Sigmoid colon (tissue), 4 donors: Measurements from ENCODE around the gene COL25A1.

ENCODE experiments used
- CTCF ChIP-seq, 4 experiments: fragments of 450-650 bp in 3 of 4; fragments of 200-600 bp in 1 of 4; IDR thresholded peaks; one replicate each; pipeline ENCODE4 v1.5.1; 2016 to 2019; ENCODE audit warnings: antibody characterized with exemption in 4 of 4, mild to moderate bottlenecking in 3 of 4, moderate library complexity in 2 of 4
- EP300 ChIP-seq, 4 donors: sonication (generic); formaldehyde crosslinking; IDR thresholded peaks; one replicate each; pipeline ENCODE4 v1.6.1; 2017; ENCODE audit warnings: antibody characterized with exemption in 4 of 4
- POLR2A ChIP-seq, 2 donors: fragments of 450-650 bp; IDR thresholded peaks; one replicate each; pipeline ENCODE4 v1.6.1; 2016; ENCODE audit warnings: antibody characterized with exemption in 2 of 2, mild to moderate bottlenecking in 2 of 2, moderate library complexity in 2 of 2

GRCh38 chr4:109195646-109196045 is 106.8 kb downstream of the COL25A1 start:
- no peak for TF ChIP-seq EP300 (IDR thresholded peaks at IDR 0.05)
- no peak for TF ChIP-seq CTCF (IDR thresholded peaks at IDR 0.05)
- no peak for TF ChIP-seq POLR2A (IDR thresholded peaks at IDR 0.05)
